Stimulated activated memory B cell treated with anti-CD40 and anti-IgM and Interleukin-4, amounts not matched to agents 10 μg/mL and 1 μg/mL and 100 μg/mL, for 72 hours (primary cell): ENCODE measurements around the gene SHF.

ENCODE experiments used
- ATAC-seq: fragments of 150-1000 bp; cut with Tn5 transposase; 2 replicates; pipeline ENCODE4 v1.10.0; 2021
- H3K27ac Mint-ChIP-seq: one replicate; pipeline ENCODE4 v1.8.0; 2022; ENCODE audit warnings: mild to moderate bottlenecking, mixed read lengths
- H3K27me3 Mint-ChIP-seq: one replicate; pipeline ENCODE4 v1.8.0; 2022; ENCODE audit warnings: mixed read lengths
- H3K36me3 Mint-ChIP-seq: one replicate; pipeline ENCODE4 v1.8.0; 2022; ENCODE audit warnings: mixed read lengths
- H3K4me1 Mint-ChIP-seq: one replicate; pipeline ENCODE4 v1.8.0; 2022; ENCODE audit warnings: mixed read lengths
- H3K4me3 Mint-ChIP-seq: one replicate; pipeline ENCODE4 v1.8.0; 2022; ENCODE audit warnings: mild to moderate bottlenecking, moderate library complexity, mixed read lengths
- H3K9me3 Mint-ChIP-seq: one replicate; pipeline ENCODE4 v1.8.0; 2022; ENCODE audit warnings: mixed read lengths

Gene SHF

GRCh38 chr15:45166834-45167630 is 20.7 kb downstream of the SHF start:
- peak; percentile 96 for ATAC-seq
- peak overlapping the region; percentile 71 for H3K4me3 Mint-ChIP-seq
- peak overlapping the region; percentile 86 for H3K27ac Mint-ChIP-seq
- H3K27me3 Mint-ChIP-seq, result no peaks in the 10 kb centered on the region
- peaks cover 47% of the 10 kb centered on the region for H3K4me1 Mint-ChIP-seq
- H3K36me3 Mint-ChIP-seq, result no peaks in the 10 kb centered on the region
- no peaks in the 10 kb centered on the region for H3K9me3 Mint-ChIP-seq

- peak overlapping the region; percentile 62 for H3K4me3 Mint-ChIP-seq
- H3K9me3 Mint-ChIP-seq, result no peaks in the 10 kb centered on the region
- H3K4me1 Mint-ChIP-seq, result peaks cover 51% of the 10 kb centered on the region
- H3K36me3 Mint-ChIP-seq, result peaks cover 3% of the 10 kb centered on the region
- H3K27me3 Mint-ChIP-seq, result no peaks in the 10 kb centered on the region
- ATAC-seq, result no peak
- peak overlapping the region; percentile 74 for H3K27ac Mint-ChIP-seq
Observed at GRCh38 chr15:45165536-45165935, 22.2 kb downstream of the SHF start.

- Mint-ChIP-seq H3K27me3 (no peaks in the 10 kb centered on the region), H3K27ac (peak overlapping the region; percentile 74), H3K4me3 (no peak overlapping the region), H3K36me3 (peaks cover 9% of the 10 kb centered on the region), H3K4me1 (peaks cover 55% of the 10 kb centered on the region), H3K9me3 (no peaks in the 10 kb centered on the region)
- ATAC-seq, result no peak
Observed at GRCh38 chr15:45164914-45165313, 22.9 kb downstream of the SHF start.

GRCh38 chr15:45163508-45163856 is 24.3 kb downstream of the SHF start:
- H3K27ac Mint-ChIP-seq, result no peak overlapping the region
- H3K4me1 Mint-ChIP-seq, result peaks cover 46% of the 10 kb centered on the region
- no peaks in the 10 kb centered on the region for H3K9me3 Mint-ChIP-seq
- H3K4me3 Mint-ChIP-seq, result no peak overlapping the region
- H3K36me3 Mint-ChIP-seq, result peaks cover 15% of the 10 kb centered on the region
- H3K27me3 Mint-ChIP-seq, result no peaks in the 10 kb centered on the region
- no peak for ATAC-seq

GRCh38 chr15:45162771-45163507 is 24.8 kb downstream of the SHF start:
- Mint-ChIP-seq H3K27me3 (no peaks in the 10 kb centered on the region), H3K9me3 (no peaks in the 10 kb centered on the region), H3K4me3 (no peak overlapping the region), H3K36me3 (peaks cover 15% of the 10 kb centered on the region), H3K4me1 (peaks cover 43% of the 10 kb centered on the region), H3K27ac (no peak overlapping the region)
- peak; percentile 40 for ATAC-seq

GRCh38 chr15:45161666-45162065 is 26.1 kb downstream of the SHF start:
- no peak overlapping the region for H3K4me3 Mint-ChIP-seq
- peaks cover 18% of the 10 kb centered on the region for H3K36me3 Mint-ChIP-seq
- no peaks in the 10 kb centered on the region for H3K9me3 Mint-ChIP-seq
- no peaks in the 10 kb centered on the region for H3K27me3 Mint-ChIP-seq
- ATAC-seq, result no peak
- peaks cover 38% of the 10 kb centered on the region for H3K4me1 Mint-ChIP-seq
- H3K27ac Mint-ChIP-seq, result peak overlapping the region; percentile 42

GRCh38 chr15:45157974-45158373 is 29.8 kb downstream of the SHF start:
- no peak for ATAC-seq
- Mint-ChIP-seq H3K36me3 (peaks cover 19% of the 10 kb centered on the region), H3K4me1 (peaks cover 20% of the 10 kb centered on the region), H3K9me3 (no peaks in the 10 kb centered on the region), H3K27ac (no peak overlapping the region), H3K27me3 (no peaks in the 10 kb centered on the region), H3K4me3 (no peak overlapping the region)

- no peak for ATAC-seq
- no peak overlapping the region for H3K4me3 Mint-ChIP-seq
- H3K4me1 Mint-ChIP-seq, result peaks cover 16% of the 10 kb centered on the region
- H3K27me3 Mint-ChIP-seq, result no peaks in the 10 kb centered on the region
- H3K36me3 Mint-ChIP-seq, result peaks cover 27% of the 10 kb centered on the region
- H3K9me3 Mint-ChIP-seq, result no peaks in the 10 kb centered on the region
- H3K27ac Mint-ChIP-seq, result no peak overlapping the region
Observed at GRCh38 chr15:45156744-45157455, 30.9 kb downstream of the SHF start.

GRCh38 chr15:45155739-45156138 is 32.0 kb downstream of the SHF start:
- no peak overlapping the region for H3K27ac Mint-ChIP-seq
- peaks cover 27% of the 10 kb centered on the region for H3K36me3 Mint-ChIP-seq
- peaks cover 14% of the 10 kb centered on the region for H3K4me1 Mint-ChIP-seq
- H3K27me3 Mint-ChIP-seq, result no peaks in the 10 kb centered on the region
- no peak for ATAC-seq
- no peaks in the 10 kb centered on the region for H3K9me3 Mint-ChIP-seq
- H3K4me3 Mint-ChIP-seq, result no peak overlapping the region

GRCh38 chr15:45151998-45152828 is 35.6 kb downstream of the SHF start:
- H3K4me3 Mint-ChIP-seq, result no peak overlapping the region
- no peak overlapping the region for H3K27ac Mint-ChIP-seq
- H3K36me3 Mint-ChIP-seq, result peaks cover 13% of the 10 kb centered on the region
- no peaks in the 10 kb centered on the region for H3K4me1 Mint-ChIP-seq
- no peaks in the 10 kb centered on the region for H3K9me3 Mint-ChIP-seq
- ATAC-seq, result no peak
- H3K27me3 Mint-ChIP-seq, result no peaks in the 10 kb centered on the region

GRCh38 chr15:45150997-45151396 is 36.8 kb downstream of the SHF start:
- no peaks in the 10 kb centered on the region for H3K9me3 Mint-ChIP-seq
- ATAC-seq, result no peak
- H3K4me3 Mint-ChIP-seq, result no peak overlapping the region
- H3K27ac Mint-ChIP-seq, result no peak overlapping the region
- H3K4me1 Mint-ChIP-seq, result no peaks in the 10 kb centered on the region
- H3K36me3 Mint-ChIP-seq, result peaks cover 9% of the 10 kb centered on the region
- no peaks in the 10 kb centered on the region for H3K27me3 Mint-ChIP-seq

- Mint-ChIP-seq H3K9me3 (no peaks in the 10 kb centered on the region), H3K4me3 (no peak overlapping the region), H3K4me1 (no peaks in the 10 kb centered on the region), H3K27me3 (no peaks in the 10 kb centered on the region), H3K27ac (no peak overlapping the region), H3K36me3 (peaks cover 9% of the 10 kb centered on the region)
- ATAC-seq, result no peak
Observed at GRCh38 chr15:45150481-45150880, 37.3 kb downstream of the SHF start.

- Mint-ChIP-seq H3K9me3 (no peaks in the 10 kb centered on the region), H3K27ac (no peak overlapping the region), H3K4me1 (no peaks in the 10 kb centered on the region), H3K4me3 (no peak overlapping the region), H3K27me3 (no peaks in the 10 kb centered on the region), H3K36me3 (peaks cover 9% of the 10 kb centered on the region)
- no peak for ATAC-seq
Observed at GRCh38 chr15:45149060-45149459, 38.7 kb downstream of the SHF start.

- H3K9me3 Mint-ChIP-seq, result no peaks in the 10 kb centered on the region
- peaks cover 9% of the 10 kb centered on the region for H3K36me3 Mint-ChIP-seq
- no peak overlapping the region for H3K4me3 Mint-ChIP-seq
- no peak overlapping the region for H3K27ac Mint-ChIP-seq
- no peaks in the 10 kb centered on the region for H3K4me1 Mint-ChIP-seq
- ATAC-seq, result no peak
- H3K27me3 Mint-ChIP-seq, result no peaks in the 10 kb centered on the region
Observed at GRCh38 chr15:45148076-45149059, 39.4 kb downstream of the SHF start.
